AG04449 (cell line): Measurements from ENCODE around the gene C19orf53.

Source experiments
- CTCF ChIA-PET: fragments of 350-600 bp; formaldehyde crosslinking; extraction: SDS; loops from one replicate; lab custom pipeline; 2021; ENCODE audit warnings: antibody characterized with exemption; lab: Yijun Ruan, JAX
- POLR2A ChIA-PET: fragments of 400-600, 350-600 bp; formaldehyde crosslinking; extraction: SDS; loops from one replicate; lab custom pipeline; 2020; ENCODE audit warnings: antibody characterized with exemption, inconsistent platforms; lab: Yijun Ruan, JAX
- DNase-seq: peaks from one replicate; pipeline ENCODE4 v3.0.0-alpha.2; 2010; ENCODE audit warnings: low read depth, low spot score
- H3K4me3 ChIP-seq: 2 replicates; pipeline ENCODE4 v1.5.1; 2011; ENCODE audit warnings: low read depth, mild to moderate bottlenecking, control low read depth, low read length
- TF ChIP-seq, protein P1 (sequence below): IDR thresholded peaks from one replicate; pipeline ENCODE4 v1.5.1; 2011; ENCODE audit warnings: mild to moderate bottlenecking, moderate library complexity, low read length, control low read depth, inconsistent platforms; ENCODE audit not compliant: insufficient read depth; ENCODE audit errors: missing control alignments

C19orf53 gene

DNA sequence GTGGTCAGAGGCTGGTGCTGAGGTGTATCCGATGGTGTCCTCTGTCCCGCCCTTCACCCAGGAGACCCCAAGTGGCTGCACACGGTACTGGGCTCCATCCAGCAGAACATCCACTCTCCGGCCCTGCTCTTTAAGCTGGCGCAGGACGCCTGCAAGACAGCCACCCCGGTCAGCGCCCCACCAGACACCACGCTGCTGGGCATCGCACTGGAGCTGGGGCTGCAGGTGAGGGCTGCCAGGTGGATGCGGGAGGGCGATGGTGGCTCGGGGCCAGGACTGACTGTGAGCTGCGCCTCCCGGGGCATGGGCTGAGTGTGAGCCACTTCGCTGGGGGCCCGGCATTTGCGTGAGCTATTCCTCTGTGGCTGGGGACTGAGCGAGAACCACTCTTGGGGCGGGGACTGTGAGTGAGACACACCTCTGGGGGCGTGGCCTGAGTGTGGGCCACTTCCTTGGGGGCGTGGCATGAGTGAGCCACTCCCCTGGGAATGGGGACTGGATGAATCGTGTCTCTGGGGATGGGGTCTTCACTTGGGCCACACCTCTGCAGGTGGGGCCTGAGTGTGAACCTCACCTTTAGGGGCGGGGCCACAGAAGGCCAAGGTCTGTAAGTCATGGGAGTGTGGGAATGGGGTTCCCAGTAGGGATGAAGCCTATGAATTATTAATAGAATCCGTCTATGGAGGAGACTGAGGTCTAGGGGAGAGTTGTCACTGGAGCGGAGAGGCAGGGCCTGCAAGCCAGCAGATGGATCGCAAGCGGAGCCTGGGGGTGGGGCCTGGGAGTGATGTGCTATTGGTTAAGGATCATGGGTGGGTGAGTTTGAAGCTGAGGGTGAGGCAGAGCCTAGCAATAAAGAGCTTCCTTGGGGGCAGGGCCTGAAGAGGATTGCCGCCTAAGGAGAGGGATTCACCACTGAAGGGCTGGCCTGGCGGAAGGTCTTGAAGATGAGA, 51.5 kb downstream of the C19orf53 start:
- ChIA-PET CTCF (interaction anchor here (0.6 to 2.0 kb wide), 7 partner anchors 10 to 51 kb away, joined by 3 to 7 read pairs (median 3); partner anchors contain the start of gene C19orf53), POLR2A (interaction anchor here (0.9 to 2.3 kb wide), 4 partner anchors 11 to 37 kb away, joined by 3 to 7 read pairs (median 4); no protein-coding TSS in a partner anchor)
- TF ChIP-seq, protein P1, sequence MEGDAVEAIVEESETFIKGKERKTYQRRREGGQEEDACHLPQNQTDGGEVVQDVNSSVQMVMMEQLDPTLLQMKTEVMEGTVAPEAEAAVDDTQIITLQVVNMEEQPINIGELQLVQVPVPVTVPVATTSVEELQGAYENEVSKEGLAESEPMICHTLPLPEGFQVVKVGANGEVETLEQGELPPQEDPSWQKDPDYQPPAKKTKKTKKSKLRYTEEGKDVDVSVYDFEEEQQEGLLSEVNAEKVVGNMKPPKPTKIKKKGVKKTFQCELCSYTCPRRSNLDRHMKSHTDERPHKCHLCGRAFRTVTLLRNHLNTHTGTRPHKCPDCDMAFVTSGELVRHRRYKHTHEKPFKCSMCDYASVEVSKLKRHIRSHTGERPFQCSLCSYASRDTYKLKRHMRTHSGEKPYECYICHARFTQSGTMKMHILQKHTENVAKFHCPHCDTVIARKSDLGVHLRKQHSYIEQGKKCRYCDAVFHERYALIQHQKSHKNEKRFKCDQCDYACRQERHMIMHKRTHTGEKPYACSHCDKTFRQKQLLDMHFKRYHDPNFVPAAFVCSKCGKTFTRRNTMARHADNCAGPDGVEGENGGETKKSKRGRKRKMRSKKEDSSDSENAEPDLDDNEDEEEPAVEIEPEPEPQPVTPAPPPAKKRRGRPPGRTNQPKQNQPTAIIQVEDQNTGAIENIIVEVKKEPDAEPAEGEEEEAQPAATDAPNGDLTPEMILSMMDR, result peak; percentile 15
- no peak for DNase-seq
- H3K4me3 ChIP-seq, result no peak overlapping the region

DNA sequence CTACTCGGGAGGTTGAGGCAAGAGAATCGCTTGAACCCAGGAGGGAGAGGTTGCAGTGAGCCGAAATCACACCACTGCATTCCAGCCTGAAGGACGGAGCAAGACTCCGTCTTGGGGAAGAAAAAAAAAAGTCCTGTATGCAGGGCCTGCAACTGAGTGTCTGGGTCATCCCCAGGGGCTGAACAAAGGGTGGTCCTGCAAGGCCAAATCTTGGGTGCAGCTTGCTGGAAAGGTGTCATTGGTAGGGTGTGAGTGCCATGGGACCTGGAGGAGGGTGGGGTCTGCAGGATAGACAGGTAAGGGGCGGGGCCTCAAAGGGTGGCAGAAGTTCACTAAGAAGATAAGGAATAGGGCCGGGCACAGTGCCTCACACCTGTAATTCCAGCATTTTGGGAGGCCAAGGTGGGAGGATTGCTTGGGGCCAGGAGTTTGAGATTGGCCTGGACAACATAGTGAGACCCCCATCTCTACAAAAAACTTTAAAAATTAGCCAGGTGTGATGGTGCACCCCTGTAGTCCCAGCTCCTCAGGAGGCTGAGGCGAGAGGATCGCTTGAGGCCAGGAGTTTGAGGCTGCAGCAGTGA, 52.5 kb downstream of the C19orf53 start:
- ChIA-PET POLR2A (interaction anchor here (2.3 kb wide), 1 partner anchor 10 kb away, joined by 7 read pairs; no protein-coding TSS in a partner anchor), CTCF (interaction anchor here (1.1 to 2.0 kb wide), 3 partner anchors 9 to 52 kb away, joined by 3 to 8 read pairs (median 7); partner anchors contain the start of gene C19orf53)
- TF ChIP-seq, protein P1, result no peak

DNA sequence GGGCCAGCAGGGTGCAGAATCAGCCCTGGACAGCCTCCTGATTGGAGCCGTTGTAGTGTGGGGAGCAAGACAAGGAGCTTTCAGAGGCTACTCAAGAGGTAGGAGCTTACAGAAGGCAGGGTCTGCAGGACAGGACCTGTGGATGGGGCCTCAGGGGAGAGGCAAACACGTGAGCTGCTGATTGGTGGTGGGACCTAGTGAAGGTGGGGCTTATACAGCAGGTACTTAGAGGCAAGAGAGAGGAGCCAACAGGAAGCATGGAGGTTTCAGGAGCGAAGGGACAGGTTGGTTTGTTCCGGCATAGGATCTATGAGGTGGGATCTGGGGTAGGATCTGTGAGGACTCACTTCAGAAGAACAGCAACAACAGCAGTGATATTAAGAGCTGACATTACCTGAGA, 53.4 kb downstream of the C19orf53 start:
- DNase-seq, result no peak
- no peak overlapping the region for H3K4me3 ChIP-seq
- CTCF ChIA-PET, result interaction anchor here (1.7 to 2.0 kb wide), 3 partner anchors 8 to 43 kb away, joined by 3 to 8 read pairs (median 7); no protein-coding TSS in a partner anchor
- TF ChIP-seq, protein P1, result no peak
- POLR2A ChIA-PET, result interaction anchor here (1.2 to 2.3 kb wide), 2 partner anchors 9 to 13 kb away, joined by 3 to 7 read pairs; no protein-coding TSS in a partner anchor

More for the DNA sequence above, 52.5 kb downstream of the C19orf53 start:
- no peak overlapping the region for H3K4me3 ChIP-seq
- DNase-seq, result no peak
